Activated naive CD4-positive, alpha-beta T cell treated with anti-CD3 and anti-CD28 coated beads for 36 hours (primary cell): ENCODE measurements around the gene KCNJ6. TPM values are rescaled to one million over a fixed set of nuclear protein-coding genes. Genes with fewer than 3 reads are reported as not detected.

ENCODE experiments used
- CTCF ChIA-PET: fragments of 350-600 bp; sonication (Branson Sonifier 250); formaldehyde crosslinking; loops from one replicate; lab custom pipeline; 2021; ENCODE audit warnings: antibody characterized with exemption; lab: Charles Lee
- DNase-seq: peaks from one replicate; pipeline ENCODE4 v3.0.0-alpha.2; 2020
- H3K27ac Mint-ChIP-seq: one replicate; pipeline ENCODE4 v1.8.0; 2021; ENCODE audit warnings: mild to moderate bottlenecking, mixed read lengths
- H3K27me3 Mint-ChIP-seq: one replicate; pipeline ENCODE4 v1.8.0; 2021; ENCODE audit warnings: low read depth, mixed read lengths
- H3K36me3 Mint-ChIP-seq: one replicate; pipeline ENCODE4 v1.8.0; 2021; ENCODE audit warnings: low read depth, mixed read lengths
- H3K4me1 Mint-ChIP-seq: one replicate; pipeline ENCODE4 v1.8.0; 2021; ENCODE audit warnings: low read depth, mixed read lengths
- H3K4me3 Mint-ChIP-seq: one replicate; pipeline ENCODE4 v1.8.0; 2021; ENCODE audit warnings: mild to moderate bottlenecking, moderate library complexity, mixed read lengths
- H3K9me3 Mint-ChIP-seq: one replicate; pipeline ENCODE4 v1.8.0; 2021; ENCODE audit warnings: mixed read lengths
- intact Hi-C: fragments of 100-400 bp; cut with micrococcal nuclease; formaldehyde crosslinking; loops from one replicate; pipeline ENCODE4 v1.15.1; 2023
- total RNA-seq, 2 experiments: library from RNA; stranded (reverse); gene quantifications; one replicate each; pipeline ENCODE4 v1.2.3, GENCODE V29; 2021

The KCNJ6 gene
- total RNA-seq, 2 experiments from 2014 or later = not detected

DNA sequence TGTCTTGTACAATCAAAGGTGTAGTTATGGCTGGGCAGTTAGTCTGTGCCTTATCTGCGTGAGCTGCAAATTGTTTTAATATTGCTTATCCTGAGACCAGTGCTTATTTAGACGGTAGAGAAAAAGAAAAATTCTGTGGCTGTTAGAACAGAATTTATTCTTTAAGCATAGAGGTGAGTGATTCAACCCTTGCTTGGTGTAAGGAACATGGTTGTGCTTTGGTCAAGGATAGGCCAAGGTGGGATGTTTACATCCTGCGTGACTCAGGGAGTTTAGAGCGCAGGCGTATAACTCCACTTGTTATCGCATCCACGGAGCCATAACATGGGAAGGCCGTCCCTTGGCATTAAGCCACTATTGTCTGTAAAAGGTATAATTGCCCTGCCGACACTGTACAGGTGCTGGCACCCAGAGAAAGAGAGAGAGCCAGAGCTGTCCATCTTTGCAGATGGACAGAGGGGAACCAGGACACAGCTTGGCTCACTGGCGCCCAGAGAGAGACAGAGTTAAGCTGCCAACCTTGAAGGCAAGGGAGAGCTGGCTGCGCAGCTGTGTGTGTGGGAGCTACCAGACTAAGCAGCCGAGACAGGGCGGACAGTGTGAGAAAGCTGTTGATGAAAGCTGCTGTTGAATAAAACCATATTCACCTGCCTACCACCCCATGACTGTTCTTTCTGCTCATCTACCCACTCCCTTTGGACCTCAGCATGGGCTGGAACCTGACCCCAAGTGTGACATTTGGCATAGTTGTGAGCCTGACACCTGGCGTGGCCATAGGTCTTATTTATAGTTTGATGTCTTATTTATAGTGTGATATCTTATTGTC is 349.3 kb downstream of the KCNJ6 start:
- CTCF ChIA-PET = no interaction called here
- no peak for DNase-seq
- intact Hi-C loops = loop anchor here (10.0 kb wide), 1 partner anchor 582 kb away; no protein-coding TSS in a partner anchor
- Mint-ChIP-seq H3K27me3 (no peaks in the 10 kb centered on the region), H3K4me3 (no peak overlapping the region), H3K36me3 (no peaks in the 10 kb centered on the region), H3K4me1 (peaks cover 20% of the 10 kb centered on the region), H3K27ac (no peak overlapping the region), H3K9me3 (no peaks in the 10 kb centered on the region)

DNA sequence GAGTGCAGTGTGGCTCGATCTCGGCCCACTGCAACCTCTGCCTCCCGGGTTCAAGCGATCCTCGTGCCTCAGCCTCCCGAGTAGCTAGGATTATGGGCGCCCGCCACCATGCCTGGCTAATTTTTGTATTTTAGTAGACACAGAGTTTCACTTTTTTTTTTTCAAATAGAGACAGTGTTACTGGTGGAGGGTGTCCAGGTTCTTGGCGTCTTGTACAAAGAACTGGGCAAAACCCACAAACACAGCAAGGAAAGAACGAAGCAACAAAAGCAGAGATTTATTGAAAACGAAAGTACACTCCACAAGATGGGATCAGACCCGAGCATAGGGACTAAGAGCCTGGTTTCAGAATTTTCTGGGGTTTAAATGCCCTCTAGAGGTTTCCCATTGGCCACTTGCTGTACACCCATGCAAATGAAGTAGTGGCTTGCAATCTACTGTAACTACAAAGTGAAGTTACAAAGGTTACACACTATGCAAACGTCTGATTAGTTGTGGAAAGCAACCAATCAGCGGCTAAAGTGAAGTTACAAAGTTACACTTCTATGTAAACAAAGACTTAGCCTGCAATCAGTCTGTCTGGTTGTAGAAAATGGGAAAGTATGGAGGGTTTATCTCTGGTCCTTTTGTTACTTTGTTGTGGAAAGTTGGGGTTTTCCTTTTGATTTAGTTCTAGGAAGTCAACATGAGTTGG is 350.6 kb downstream of the KCNJ6 start:
- no peak overlapping the region for H3K27ac Mint-ChIP-seq
- no peaks in the 10 kb centered on the region for H3K27me3 Mint-ChIP-seq
- H3K4me3 Mint-ChIP-seq = no peak overlapping the region
- H3K36me3 Mint-ChIP-seq = no peaks in the 10 kb centered on the region
- H3K4me1 Mint-ChIP-seq = peaks cover 20% of the 10 kb centered on the region
- CTCF ChIA-PET = interaction anchor here (0.6 to 2.4 kb wide), 2 partner anchors 109 to 788 kb away, joined by 5 to 11 read pairs; no protein-coding TSS in a partner anchor
- intact Hi-C loops = loop anchor here (10.0 kb wide), 1 partner anchor 581 kb away; no protein-coding TSS in a partner anchor
- H3K9me3 Mint-ChIP-seq = no peaks in the 10 kb centered on the region
- no peak for DNase-seq

DNA sequence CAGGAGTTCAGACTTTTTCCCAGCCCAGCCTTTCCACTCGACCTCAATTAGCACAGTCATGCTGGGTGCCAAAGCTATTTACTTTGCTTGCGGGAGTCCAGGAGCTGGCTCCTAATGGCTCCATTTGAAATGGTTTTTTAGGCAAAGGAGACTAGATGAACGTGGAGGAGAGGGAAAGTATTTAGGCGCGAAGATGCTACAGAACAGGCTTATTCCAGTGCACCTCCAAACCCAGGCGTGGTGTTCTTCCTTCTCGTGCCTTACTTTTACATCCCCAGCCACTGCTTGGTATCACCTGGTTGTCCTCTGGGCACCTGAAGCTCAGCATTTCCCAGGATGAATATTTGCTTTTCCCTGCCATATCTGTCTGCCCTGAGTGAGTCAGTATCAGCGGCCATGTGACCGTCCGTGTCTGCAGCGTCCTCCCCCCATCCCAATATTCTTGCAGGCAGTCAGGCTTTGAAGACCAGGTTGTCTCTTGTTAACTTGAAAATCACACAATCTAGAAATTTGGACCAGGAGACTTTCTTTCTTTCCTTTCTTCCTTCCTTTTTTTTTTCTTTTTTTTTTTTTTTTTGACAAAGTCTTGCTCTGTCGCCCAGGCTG is 351.2 kb downstream of the KCNJ6 start:
- Mint-ChIP-seq H3K9me3 (no peaks in the 10 kb centered on the region), H3K27ac (peak overlapping the region; percentile 99), H3K4me3 (peak overlapping the region; percentile 88), H3K4me1 (peaks cover 20% of the 10 kb centered on the region), H3K36me3 (no peaks in the 10 kb centered on the region), H3K27me3 (no peaks in the 10 kb centered on the region)
- CTCF ChIA-PET = interaction anchor here (0.6 to 2.4 kb wide), 10 partner anchors 10 to 788 kb away, joined by 3 to 11 read pairs (median 5); no protein-coding TSS in a partner anchor
- no peak for DNase-seq
- intact Hi-C loops = loop anchor here (1.0 to 10.0 kb wide), 8 partner anchors 63 to 580 kb away; partner anchors contain the start of genes DYRK1A, PIGP, TTC3 and VPS26C

DNA sequence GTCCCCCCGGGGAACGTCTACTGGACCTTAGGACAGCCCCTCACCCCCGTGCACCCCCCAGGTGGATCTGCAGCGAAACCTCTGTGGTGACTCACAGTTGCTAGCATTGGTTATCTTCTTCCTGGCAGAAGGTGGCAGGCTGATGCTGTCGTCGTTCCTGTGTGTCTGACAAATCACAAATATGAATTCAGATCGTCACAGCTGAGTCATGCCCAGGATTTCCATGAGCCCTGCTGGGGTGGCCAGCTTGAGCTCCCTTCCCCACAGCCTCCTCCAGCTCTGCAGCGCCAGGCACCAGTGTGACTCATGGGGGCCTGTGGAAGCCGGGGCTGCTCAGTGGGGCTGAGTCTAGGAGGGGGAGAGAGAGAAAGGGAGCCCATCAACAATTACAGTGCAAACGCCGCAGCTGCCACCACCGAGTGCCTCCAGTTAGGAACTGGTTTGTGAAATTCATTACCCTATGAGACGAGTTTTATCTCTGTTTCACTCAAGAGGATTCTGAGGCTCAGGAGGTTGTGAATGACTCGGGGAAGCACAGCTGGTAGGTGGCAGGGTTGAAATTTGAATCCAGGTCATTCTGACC is 351.8 kb downstream of the KCNJ6 start:
- Mint-ChIP-seq H3K9me3 (no peaks in the 10 kb centered on the region), H3K36me3 (no peaks in the 10 kb centered on the region), H3K4me3 (peak overlapping the region; percentile 88), H3K4me1 (peaks cover 20% of the 10 kb centered on the region), H3K27ac (peak overlapping the region; percentile 99), H3K27me3 (no peaks in the 10 kb centered on the region)
- intact Hi-C loops = loop anchor here (1.0 to 10.0 kb wide), 8 partner anchors 62 to 580 kb away; partner anchors contain the start of genes DYRK1A, PIGP, TTC3 and VPS26C
- CTCF ChIA-PET = interaction anchor here (0.7 to 2.4 kb wide), 13 partner anchors 9 to 554 kb away, joined by 3 to 11 read pairs (median 4); no protein-coding TSS in a partner anchor
- DNase-seq = peak; percentile 95

DNA sequence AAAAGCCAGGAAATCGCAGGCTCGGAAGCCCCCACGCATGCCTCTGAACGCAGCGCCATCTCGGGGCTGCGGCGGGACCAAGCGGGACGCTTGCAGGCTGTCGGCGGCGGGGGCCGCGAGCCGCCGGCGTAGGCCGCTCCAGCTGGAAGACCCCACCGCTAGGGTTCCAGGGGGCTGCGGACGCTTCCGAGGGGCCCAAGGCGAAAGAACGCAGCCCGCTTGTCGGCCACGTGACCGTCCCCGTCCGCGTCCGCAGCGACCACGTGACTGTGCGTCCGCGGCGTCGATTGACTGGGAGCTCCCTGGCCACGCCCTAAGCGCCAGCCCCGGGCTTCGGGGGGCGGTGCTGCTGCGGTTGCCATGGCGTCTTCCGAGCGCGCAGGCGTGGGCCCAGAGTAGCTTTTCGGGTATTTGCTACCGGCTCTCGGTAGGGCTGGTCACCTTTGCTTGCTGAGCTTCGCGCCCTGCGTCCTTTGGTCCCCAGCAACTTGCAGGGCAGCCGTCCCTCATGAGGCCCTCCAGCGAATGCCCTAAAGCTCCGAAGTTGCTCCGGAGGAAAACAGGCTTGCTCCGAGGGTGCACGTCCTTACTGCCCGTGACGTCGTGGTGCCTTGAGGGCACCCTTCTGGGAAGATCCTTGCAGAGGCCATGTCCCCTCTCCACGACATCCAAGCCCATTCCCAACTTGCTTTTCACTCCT is 352.5 kb downstream of the KCNJ6 start:
- DNase-seq = peak; percentile 92
- intact Hi-C loops = loop anchor here (1.0 to 10.0 kb wide), 8 partner anchors 61 to 579 kb away; partner anchors contain the start of genes DYRK1A, PIGP, TTC3 and VPS26C
- H3K36me3 Mint-ChIP-seq = no peaks in the 10 kb centered on the region
- peaks cover 20% of the 10 kb centered on the region for H3K4me1 Mint-ChIP-seq
- CTCF ChIA-PET = interaction anchor here (0.7 to 2.4 kb wide), 13 partner anchors 8 to 554 kb away, joined by 3 to 11 read pairs (median 4); no protein-coding TSS in a partner anchor
- peaks cover 1% of the 10 kb centered on the region for H3K9me3 Mint-ChIP-seq
- peak overlapping the region; percentile 88 for H3K4me3 Mint-ChIP-seq
- no peaks in the 10 kb centered on the region for H3K27me3 Mint-ChIP-seq
- H3K27ac Mint-ChIP-seq = peak overlapping the region; percentile 99

DNA sequence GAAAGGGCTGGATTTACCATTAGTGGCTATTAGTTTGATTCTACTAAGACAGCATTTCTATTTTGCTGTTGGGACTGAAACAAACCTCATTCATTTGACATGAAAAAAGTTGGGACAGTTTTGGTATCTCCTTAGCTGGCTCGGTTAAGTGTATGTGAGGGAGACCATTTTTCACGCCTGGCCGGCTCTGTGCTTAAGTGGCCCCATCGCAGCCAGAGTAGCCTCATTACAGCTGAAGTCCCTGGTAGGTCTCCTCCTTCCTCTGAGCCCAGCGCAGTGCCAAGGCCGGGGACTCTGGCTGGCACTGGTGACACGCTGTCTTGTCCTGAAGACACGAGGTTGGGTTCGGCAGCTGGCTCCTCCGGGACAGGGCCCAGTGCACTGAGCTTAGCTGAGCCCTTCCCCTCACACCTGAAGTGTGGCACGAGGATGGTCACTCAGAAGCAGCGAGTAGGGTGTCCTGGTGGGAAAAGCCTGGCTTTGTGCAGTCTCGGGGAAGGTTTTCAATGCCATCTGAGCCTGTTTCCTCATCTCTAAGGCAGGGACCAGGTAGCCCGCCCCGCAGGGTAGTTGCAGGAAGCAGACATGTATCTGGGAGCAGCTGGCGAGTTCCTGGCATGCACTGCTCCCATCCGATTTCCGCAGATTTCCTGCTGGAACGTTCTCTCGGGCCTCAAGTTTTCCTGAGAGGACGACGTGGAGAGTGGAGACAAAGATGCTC is 353.2 kb downstream of the KCNJ6 start:
- no peaks in the 10 kb centered on the region for H3K27me3 Mint-ChIP-seq
- peak overlapping the region; percentile 88 for H3K4me3 Mint-ChIP-seq
- H3K9me3 Mint-ChIP-seq = peaks cover 3% of the 10 kb centered on the region
- no peak for DNase-seq
- intact Hi-C loops = loop anchor here (5.0 to 10.0 kb wide), 2 partner anchors 61 to 578 kb away; no protein-coding TSS in a partner anchor
- H3K27ac Mint-ChIP-seq = peak overlapping the region; percentile 99
- CTCF ChIA-PET = interaction anchor here (0.8 to 2.4 kb wide), 5 partner anchors 80 to 496 kb away, joined by 3 to 11 read pairs (median 5); no protein-coding TSS in a partner anchor
- H3K36me3 Mint-ChIP-seq = no peaks in the 10 kb centered on the region
- H3K4me1 Mint-ChIP-seq = peaks cover 20% of the 10 kb centered on the region

DNA sequence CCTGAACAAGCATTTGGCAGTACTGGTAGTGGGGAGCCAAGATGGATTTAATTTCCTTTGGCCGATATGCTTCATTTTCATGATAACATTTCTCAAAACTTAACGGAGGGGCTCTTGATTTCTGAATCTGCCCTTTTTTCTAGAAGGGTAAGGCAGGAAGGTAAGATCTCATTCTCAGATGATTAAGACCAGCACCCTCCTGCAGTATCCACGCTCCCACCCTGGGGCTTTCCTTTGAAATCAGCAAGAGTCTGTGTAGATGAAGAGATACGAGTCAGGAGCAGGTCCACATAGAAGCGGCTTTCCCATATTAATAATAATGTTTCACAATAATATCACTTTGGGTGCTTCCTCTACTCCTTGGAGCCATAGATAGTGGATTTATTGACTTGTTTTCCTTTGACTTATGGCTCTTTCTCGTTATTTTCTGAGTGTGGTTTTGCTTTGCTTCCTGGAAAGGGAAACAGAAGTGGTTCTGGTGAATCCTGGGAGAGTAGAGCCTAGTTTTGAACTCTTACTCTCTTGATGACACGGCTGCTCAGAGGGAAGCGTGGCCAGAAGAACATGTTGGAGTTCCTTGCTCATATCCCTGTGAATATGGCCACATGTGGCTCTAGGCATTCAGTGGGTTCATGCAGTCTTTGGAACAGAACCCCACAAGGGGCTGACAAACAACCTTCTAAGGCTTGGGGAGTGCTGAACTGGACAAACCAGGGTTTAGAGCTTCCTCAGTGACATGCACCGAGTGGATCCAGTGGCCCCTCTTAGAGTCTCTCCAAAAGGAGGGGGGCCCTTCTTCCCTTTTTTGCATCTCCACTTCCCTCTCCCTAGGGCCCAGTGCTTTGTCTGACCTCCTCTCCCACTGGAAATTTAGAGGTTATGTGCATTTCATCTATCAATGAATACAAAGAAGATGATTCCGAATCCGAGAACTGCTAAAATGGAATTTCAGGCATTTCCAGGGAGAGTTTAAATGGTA is 354.0 kb downstream of the KCNJ6 start:
- intact Hi-C loops = loop anchor here (5.0 to 10.0 kb wide), 2 partner anchors 60 to 577 kb away; no protein-coding TSS in a partner anchor
- Mint-ChIP-seq H3K36me3 (no peaks in the 10 kb centered on the region), H3K9me3 (peaks cover 3% of the 10 kb centered on the region), H3K4me1 (peaks cover 20% of the 10 kb centered on the region), H3K4me3 (peak overlapping the region; percentile 88), H3K27me3 (no peaks in the 10 kb centered on the region), H3K27ac (peak overlapping the region; percentile 99)
- no peak for DNase-seq
- CTCF ChIA-PET = no interaction called here

DNA sequence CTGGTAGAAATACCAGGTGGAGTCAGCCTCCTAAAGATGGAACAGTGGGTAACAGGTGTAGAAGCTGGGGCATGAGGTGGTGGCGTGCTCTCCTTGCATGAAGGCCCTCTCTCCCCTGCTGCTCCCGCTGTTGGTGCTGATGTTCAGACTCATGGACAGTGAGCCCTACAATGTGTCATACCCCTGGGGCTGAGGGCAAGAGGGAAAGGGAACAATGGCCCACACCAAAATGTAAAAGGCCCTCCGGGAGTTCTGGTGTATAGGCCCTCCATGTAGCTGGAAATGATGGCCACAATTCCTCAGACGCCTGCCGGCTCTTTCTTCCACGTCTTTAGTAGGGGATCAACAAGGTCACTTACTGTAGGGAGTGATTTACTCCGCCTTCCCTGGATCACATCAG is 354.8 kb downstream of the KCNJ6 start:
- DNase-seq = no peak
- H3K36me3 Mint-ChIP-seq = no peaks in the 10 kb centered on the region
- no peak overlapping the region for H3K4me3 Mint-ChIP-seq
- H3K27me3 Mint-ChIP-seq = no peaks in the 10 kb centered on the region
- H3K9me3 Mint-ChIP-seq = peaks cover 3% of the 10 kb centered on the region
- no peak overlapping the region for H3K27ac Mint-ChIP-seq
- intact Hi-C loops = loop anchor here (5.0 to 10.0 kb wide), 2 partner anchors 59 to 577 kb away; no protein-coding TSS in a partner anchor
- CTCF ChIA-PET = no interaction called here
- peaks cover 20% of the 10 kb centered on the region for H3K4me1 Mint-ChIP-seq

DNA sequence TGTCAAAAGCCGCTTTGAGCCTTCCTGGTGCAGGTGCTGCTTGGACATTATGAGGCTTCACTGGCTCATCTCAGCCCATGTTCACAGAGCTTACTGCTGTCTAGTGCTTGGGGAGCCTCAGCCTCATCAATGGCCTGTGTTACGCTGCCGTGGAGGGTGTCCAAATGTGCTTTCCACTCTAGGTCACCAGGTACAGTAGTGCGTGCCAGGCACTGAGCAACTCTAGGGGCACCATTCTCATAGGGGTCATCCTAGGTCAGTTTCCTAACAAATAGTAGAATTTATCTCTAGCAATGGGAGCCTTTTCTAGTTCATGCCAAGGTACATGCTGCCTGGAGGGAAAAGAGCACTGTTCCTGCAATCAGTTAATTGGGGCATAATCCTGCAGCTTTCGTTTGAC is 355.9 kb downstream of the KCNJ6 start:
- Mint-ChIP-seq H3K27ac (no peak overlapping the region), H3K9me3 (peaks cover 3% of the 10 kb centered on the region), H3K36me3 (no peaks in the 10 kb centered on the region), H3K4me1 (peaks cover 14% of the 10 kb centered on the region), H3K27me3 (no peaks in the 10 kb centered on the region), H3K4me3 (no peak overlapping the region)
- no peak for DNase-seq
- intact Hi-C loops = loop anchor here (5.0 to 10.0 kb wide), 2 partner anchors 58 to 576 kb away; no protein-coding TSS in a partner anchor
- CTCF ChIA-PET = no interaction called here
